Activated CD4-positive, alpha-beta memory T cell treated with anti-CD3 and anti-CD28 coated beads for 36 hours (primary cell): ENCODE measurements around the gene MOB3C. TPM values are rescaled to one million over a fixed set of nuclear protein-coding genes. Genes with fewer than 3 reads are reported as not detected.

Experiments
- CTCF ChIA-PET: fragments of 350-600 bp; sonication (Branson Sonifier 250); formaldehyde crosslinking; loops from one replicate; lab custom pipeline; 2021; ENCODE audit warnings: antibody characterized with exemption, inconsistent platforms; lab: Charles Lee
- POLR2A ChIA-PET: fragments of 350-600 bp; sonication (Branson Sonifier 250); formaldehyde crosslinking; loops from one replicate; lab custom pipeline; 2021; ENCODE audit warnings: antibody characterized with exemption; lab: Charles Lee
- DNase-seq: peaks from one replicate; pipeline ENCODE4 v3.0.0-alpha.2; 2020
- H3K27ac Mint-ChIP-seq: one replicate; pipeline ENCODE4 v1.8.0; 2021; ENCODE audit warnings: mixed read lengths
- H3K27me3 Mint-ChIP-seq: one replicate; pipeline ENCODE4 v1.8.0; 2021; ENCODE audit warnings: mixed read lengths
- H3K36me3 Mint-ChIP-seq: one replicate; pipeline ENCODE4 v1.8.0; 2021; ENCODE audit warnings: mixed read lengths
- H3K4me1 Mint-ChIP-seq: one replicate; pipeline ENCODE4 v1.8.0; 2021; ENCODE audit warnings: low read depth, mixed read lengths
- H3K4me3 Mint-ChIP-seq: one replicate; pipeline ENCODE4 v1.8.0; 2021; ENCODE audit warnings: mild to moderate bottlenecking, mixed read lengths
- H3K9me3 Mint-ChIP-seq: one replicate; pipeline ENCODE4 v1.8.0; 2021; ENCODE audit warnings: mixed read lengths
- intact Hi-C: fragments of 100-400 bp; cut with micrococcal nuclease; formaldehyde crosslinking; loops from one replicate; pipeline ENCODE4 v1.15.1; 2023
- total RNA-seq, 2 experiments: library from RNA; stranded (reverse); gene quantifications; one replicate each; pipeline ENCODE4 v1.2.3, GENCODE V29; 2021

MOB3C gene
- total RNA-seq, 2 experiments from 2014 or later: 8.2 to 10.0 TPM

- Mint-ChIP-seq H3K9me3 (no peaks in the 10 kb centered on the region), H3K4me3 (peak overlapping the region; percentile 86), H3K27me3 (no peaks in the 10 kb centered on the region), H3K27ac (peak overlapping the region; percentile 81), H3K36me3 (no peaks in the 10 kb centered on the region), H3K4me1 (peaks cover 53% of the 10 kb centered on the region)
- intact Hi-C loops: loop anchor here (1.0 to 5.0 kb wide), 3 partner anchors 11 to 103 kb away; partner anchors contain the start of genes ATPAF1, EFCAB14 and MKNK1
- ChIA-PET CTCF (interaction anchor here (1.4 to 2.8 kb wide), 2 partner anchors 11 to 109 kb away, joined by 5 to 16 read pairs; partner anchors contain the start of gene MKNK1), POLR2A (interaction anchor here (1.4 to 5.5 kb wide), 3 partner anchors 11 to 103 kb away, joined by 5 to 47 read pairs (median 6); partner anchors contain the start of genes ATPAF1, EFCAB14 and MKNK1)
- DNase-seq: peak; percentile 30
Observed at GRCh38 chr1:46615735-46616134, 876 bp downstream of the MOB3C start.

DNA sequence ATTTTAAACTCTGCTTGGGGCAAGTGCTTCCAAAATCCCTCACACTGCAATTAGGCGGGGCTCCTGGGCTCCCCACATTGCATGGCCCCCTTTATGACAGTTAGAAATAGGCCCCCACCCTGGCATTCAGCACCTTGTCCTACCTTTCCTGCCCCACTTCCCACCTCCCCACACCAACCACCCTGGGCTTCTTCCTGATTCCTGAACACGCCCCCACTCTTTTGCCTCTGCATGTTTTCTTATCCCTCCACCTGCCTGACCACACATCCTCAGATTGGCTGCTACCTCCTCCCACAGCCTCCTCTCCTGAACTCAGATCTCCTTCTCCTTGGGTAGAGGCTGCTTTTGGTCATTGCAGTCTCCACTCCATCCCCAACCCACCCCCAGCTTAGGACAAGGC, 1.5 kb downstream of the MOB3C start:
- Mint-ChIP-seq H3K36me3 (no peaks in the 10 kb centered on the region), H3K27ac (peak overlapping the region; percentile 11), H3K4me1 (peaks cover 53% of the 10 kb centered on the region), H3K4me3 (peak overlapping the region; percentile 86), H3K9me3 (no peaks in the 10 kb centered on the region), H3K27me3 (no peaks in the 10 kb centered on the region)
- intact Hi-C loops: loop anchor here (5.0 kb wide), 1 partner anchor 52 kb away; the partner anchor contains the start of gene ATPAF1
- POLR2A ChIA-PET: interaction anchor here (1.4 to 5.5 kb wide), 3 partner anchors 10 to 104 kb away, joined by 5 to 47 read pairs (median 6); partner anchors contain the start of genes ATPAF1, EFCAB14 and MKNK1
- CTCF ChIA-PET: interaction anchor here (1.4 to 2.8 kb wide), 2 partner anchors 10 to 110 kb away, joined by 5 to 16 read pairs; partner anchors contain the start of gene MKNK1
- no peak for DNase-seq

- POLR2A ChIA-PET: interaction anchor here (5.5 kb wide), 1 partner anchor 10 kb away, joined by 47 read pairs; the partner anchor contains the start of gene MKNK1
- no peak overlapping the region for H3K4me3 Mint-ChIP-seq
- no peaks in the 10 kb centered on the region for H3K27me3 Mint-ChIP-seq
- intact Hi-C loops: no loop called here
- H3K36me3 Mint-ChIP-seq: peaks cover 2% of the 10 kb centered on the region
- no peak for DNase-seq
- no peaks in the 10 kb centered on the region for H3K9me3 Mint-ChIP-seq
- peak overlapping the region; percentile 8 for H3K27ac Mint-ChIP-seq
- CTCF ChIA-PET: interaction anchor here (0.8 to 2.2 kb wide), 2 partner anchors 11 to 111 kb away, joined by 4 to 13 read pairs; partner anchors contain the start of gene MKNK1
- H3K4me1 Mint-ChIP-seq: peaks cover 53% of the 10 kb centered on the region
Observed at GRCh38 chr1:46614604-46614984, 2.0 kb downstream of the MOB3C start.

DNA sequence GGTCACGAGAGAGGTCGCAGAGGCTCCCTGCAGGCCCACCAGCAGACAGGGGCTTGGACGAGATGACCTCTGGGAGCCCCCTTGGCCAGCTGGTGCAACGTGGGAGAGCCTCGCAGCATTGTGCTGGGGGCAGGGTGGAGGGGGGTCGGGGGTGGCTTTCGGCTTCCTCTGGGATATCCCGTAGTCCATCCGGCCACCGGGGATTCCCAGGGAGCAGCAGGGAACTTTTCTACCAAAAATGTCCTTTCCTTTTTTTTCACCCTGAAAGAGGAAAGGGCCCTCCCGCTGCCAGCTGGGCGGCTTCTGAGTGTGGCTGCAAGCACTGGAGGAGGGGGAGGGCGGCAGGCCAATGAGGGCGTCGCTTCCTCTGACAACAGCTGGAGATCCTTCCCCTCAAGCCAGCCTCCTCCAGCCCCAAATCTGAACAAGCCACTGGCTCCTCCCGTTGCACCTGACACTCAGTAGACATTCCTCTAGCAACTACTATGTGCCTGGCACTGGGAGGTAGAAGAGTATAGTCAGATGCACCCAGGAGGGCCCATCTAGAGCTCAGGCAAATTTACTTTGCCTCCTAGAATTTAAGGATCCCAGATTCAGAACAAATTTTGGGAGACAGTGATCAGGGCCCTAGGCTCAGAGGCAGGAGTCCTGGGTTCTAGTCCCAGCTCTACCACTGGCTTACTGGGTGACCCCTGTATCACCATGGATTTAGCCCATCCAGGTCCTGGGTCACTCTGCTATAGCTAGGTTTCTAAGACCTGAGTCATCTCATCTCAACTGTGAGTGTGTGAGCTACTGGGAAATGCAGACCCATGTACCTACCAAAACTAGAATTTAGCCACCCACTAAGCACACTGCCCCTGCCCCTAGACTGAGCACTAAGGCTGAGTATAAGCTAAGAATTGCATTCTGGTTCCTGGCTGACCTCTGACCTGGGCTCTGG, 2.7 kb downstream of the MOB3C start:
- Mint-ChIP-seq H3K4me1 (peaks cover 50% of the 10 kb centered on the region), H3K4me3 (no peak overlapping the region), H3K27ac (peak overlapping the region; percentile 8), H3K27me3 (no peaks in the 10 kb centered on the region), H3K36me3 (peaks cover 8% of the 10 kb centered on the region), H3K9me3 (no peaks in the 10 kb centered on the region)
- peak; percentile 60 for DNase-seq
- intact Hi-C loops: no loop called here
- CTCF ChIA-PET: interaction anchor here (0.8 to 2.2 kb wide), 2 partner anchors 10 to 111 kb away, joined by 4 to 13 read pairs; partner anchors contain the start of gene MKNK1
- POLR2A ChIA-PET: interaction anchor here (5.5 kb wide), 1 partner anchor 9 kb away, joined by 47 read pairs; the partner anchor contains the start of gene MKNK1

GRCh38 chr1:46612937-46613660, 3.5 kb downstream of the MOB3C start:
- peaks cover 48% of the 10 kb centered on the region for H3K4me1 Mint-ChIP-seq
- POLR2A ChIA-PET: interaction anchor here (5.5 kb wide), 1 partner anchor 8 kb away, joined by 47 read pairs; the partner anchor contains the start of gene MKNK1
- intact Hi-C loops: no loop called here

DNA sequence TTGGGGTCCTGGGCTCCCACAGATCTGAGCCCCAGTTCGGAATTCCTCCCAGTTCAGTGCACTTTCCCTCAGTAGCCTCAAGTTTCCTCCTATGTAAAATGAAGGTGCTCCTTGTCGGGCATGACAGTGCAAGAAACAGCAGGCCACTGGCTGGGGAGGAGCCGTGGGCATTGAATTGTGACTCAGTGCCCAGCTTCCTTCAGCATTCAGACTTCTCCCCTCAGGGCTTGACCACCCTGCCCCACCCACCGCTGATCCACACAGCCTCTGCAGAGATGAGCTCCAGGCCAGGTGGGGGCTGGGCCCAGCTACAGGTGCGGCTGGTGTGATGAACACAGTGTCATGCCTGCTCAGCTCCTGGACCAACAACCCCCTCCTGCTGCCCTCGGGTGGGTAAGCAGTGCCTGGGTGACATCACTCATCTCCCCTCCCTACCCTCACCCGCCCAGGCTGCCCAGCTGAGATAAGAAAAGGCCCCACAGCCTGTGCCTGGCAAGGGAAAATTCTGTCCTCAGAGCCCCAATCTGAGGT, 4.9 kb downstream of the MOB3C start:
- ChIA-PET CTCF (no interaction called here), POLR2A (interaction anchor here (0.6 kb wide), 1 partner anchor 248 kb away, joined by 3 read pairs; no protein-coding TSS in a partner anchor)
- no peak overlapping the region for H3K27ac Mint-ChIP-seq

More at GRCh38 chr1:46612937-46613660, 3.5 kb downstream of the MOB3C start:
- Mint-ChIP-seq H3K27me3 (no peaks in the 10 kb centered on the region), H3K4me3 (no peak overlapping the region), H3K27ac (no peak overlapping the region), H3K9me3 (no peaks in the 10 kb centered on the region), H3K36me3 (peaks cover 15% of the 10 kb centered on the region)
- CTCF ChIA-PET: interaction anchor here (2.2 kb wide), 1 partner anchor 9 kb away, joined by 13 read pairs; the partner anchor contains the start of gene MKNK1
- DNase-seq: no peak

DNA sequence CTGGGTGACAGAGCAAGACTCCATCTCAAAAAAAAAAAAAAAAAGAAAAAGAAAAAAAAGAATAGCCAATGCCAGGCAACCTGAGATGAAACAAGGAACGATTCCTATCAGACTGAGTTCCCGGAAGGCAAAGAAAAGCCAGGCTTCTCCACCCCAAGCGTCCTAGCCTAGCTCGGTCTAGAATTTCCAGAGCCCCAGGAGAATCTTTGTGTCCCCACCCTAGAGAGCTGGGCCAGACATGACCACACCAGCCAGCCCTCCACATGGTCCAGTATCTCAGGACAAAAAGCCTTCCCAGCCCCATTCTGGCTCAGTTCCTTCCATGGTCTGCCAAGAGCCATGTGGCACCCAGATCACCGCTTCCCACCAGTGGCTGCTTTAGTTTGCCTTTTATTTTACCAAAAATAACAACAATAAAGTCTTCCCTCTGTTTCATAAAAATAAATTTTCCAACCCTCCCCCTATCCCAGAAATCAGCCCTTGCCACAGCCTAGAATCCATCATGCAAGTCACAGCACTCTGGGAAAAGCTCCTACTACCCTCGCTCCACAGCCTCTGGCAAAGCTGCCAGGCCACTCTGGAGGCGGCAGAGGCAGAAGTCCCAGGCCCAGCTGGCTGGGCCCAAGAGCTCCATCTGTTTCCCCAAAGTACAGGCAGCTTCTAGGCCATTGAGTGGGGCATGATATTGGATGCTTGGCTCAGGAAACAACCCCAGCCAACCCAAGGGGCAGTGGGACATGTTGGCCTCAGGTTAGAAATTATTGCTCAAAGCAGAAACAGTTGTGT, 9.1 kb downstream of the MOB3C start:
- H3K9me3 Mint-ChIP-seq: no peaks in the 10 kb centered on the region
- peaks cover 18% of the 10 kb centered on the region for H3K36me3 Mint-ChIP-seq
- peaks cover 34% of the 10 kb centered on the region for H3K4me1 Mint-ChIP-seq
- DNase-seq: no peak
- ChIA-PET CTCF (no interaction called here), POLR2A (interaction anchor here (5.5 kb wide), 1 partner anchor 8 kb away, joined by 47 read pairs; the partner anchor contains the start of gene MOB3C)
- H3K4me3 Mint-ChIP-seq: no peak overlapping the region
- no peak overlapping the region for H3K27ac Mint-ChIP-seq
- intact Hi-C loops: loop anchor here (10.0 kb wide), 1 partner anchor 263 kb away; the partner anchor contains the start of gene NSUN4
- no peaks in the 10 kb centered on the region for H3K27me3 Mint-ChIP-seq

More for the DNA sequence above, 4.9 kb downstream of the MOB3C start:
- no peak overlapping the region for H3K4me3 Mint-ChIP-seq
- intact Hi-C loops: no loop called here
- peaks cover 38% of the 10 kb centered on the region for H3K4me1 Mint-ChIP-seq
- H3K36me3 Mint-ChIP-seq: peaks cover 16% of the 10 kb centered on the region
- DNase-seq: no peak
- H3K27me3 Mint-ChIP-seq: no peaks in the 10 kb centered on the region
- H3K9me3 Mint-ChIP-seq: no peaks in the 10 kb centered on the region

- CTCF ChIA-PET: interaction anchor here (1.7 kb wide), 1 partner anchor 118 kb away, joined by 5 read pairs; no protein-coding TSS in a partner anchor
- H3K36me3 Mint-ChIP-seq: peaks cover 18% of the 10 kb centered on the region
- H3K27ac Mint-ChIP-seq: no peak overlapping the region
- peaks cover 39% of the 10 kb centered on the region for H3K4me1 Mint-ChIP-seq
- H3K4me3 Mint-ChIP-seq: no peak overlapping the region
- H3K9me3 Mint-ChIP-seq: no peaks in the 10 kb centered on the region
- intact Hi-C loops: loop anchor here (10.0 kb wide), 1 partner anchor 262 kb away; the partner anchor contains the start of gene NSUN4
- no peak for DNase-seq
- no peaks in the 10 kb centered on the region for H3K27me3 Mint-ChIP-seq
- POLR2A ChIA-PET: interaction anchor here (5.5 kb wide), 1 partner anchor 9 kb away, joined by 47 read pairs; the partner anchor contains the start of gene MOB3C
Observed at GRCh38 chr1:46606255-46606965, 10.2 kb downstream of the MOB3C start.

DNA sequence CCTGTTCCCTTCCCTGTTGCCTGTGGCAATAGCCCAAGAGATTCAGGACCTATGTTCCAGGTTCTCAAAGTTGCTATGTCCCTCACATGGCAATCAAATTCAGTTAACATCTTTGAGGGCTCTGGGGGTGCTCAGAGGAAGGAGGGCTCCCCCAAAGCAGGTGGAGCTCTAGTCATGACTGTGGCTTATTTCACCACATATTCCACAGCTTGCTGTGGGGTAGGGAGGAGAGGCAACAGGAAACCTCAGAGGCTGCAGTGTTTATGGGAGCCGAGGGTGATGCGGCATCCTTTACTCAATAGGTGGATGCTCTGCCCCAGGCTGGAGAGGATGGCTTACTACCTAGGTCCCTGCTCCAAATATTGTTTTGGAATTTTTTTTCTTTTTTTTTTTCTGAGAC, 11.4 kb downstream of the MOB3C start:
- peak; percentile 28 for DNase-seq
- intact Hi-C loops: loop anchor here (2.0 to 10.0 kb wide), 2 partner anchors 114 to 260 kb away; partner anchors contain the start of genes EFCAB14 and NSUN4
- ChIA-PET CTCF (interaction anchor here (1.0 to 2.8 kb wide), 5 partner anchors 11 to 158 kb away, joined by 3 to 16 read pairs (median 5); partner anchors contain the start of genes ATPAF1 and MOB3C), POLR2A (interaction anchor here (1.1 to 5.5 kb wide), 3 partner anchors 11 to 63 kb away, joined by 3 to 47 read pairs (median 9); partner anchors contain the start of genes ATPAF1 and MOB3C)
- H3K4me3 Mint-ChIP-seq: peak overlapping the region; percentile 85
- H3K4me1 Mint-ChIP-seq: peaks cover 42% of the 10 kb centered on the region
- H3K9me3 Mint-ChIP-seq: no peaks in the 10 kb centered on the region
- H3K27ac Mint-ChIP-seq: peak overlapping the region; percentile 39
- no peaks in the 10 kb centered on the region for H3K27me3 Mint-ChIP-seq
- peaks cover 18% of the 10 kb centered on the region for H3K36me3 Mint-ChIP-seq
